ENCODE data around the gene ILF2.
"Not testable (repeated sequence)": the region's sequence is repeated elsewhere in the genome, so short reads cannot be mapped to it uniquely, and the experiment has no call there.

ILF2 gene

GRCh38 chr1:153678519-153679336, 7.9 kb upstream of the ILF2 start, which contains the start of gene NPR1:
TSS of gene NPR1 (plus strand) at chr1:153678688. CDS start at chr1:153679109, 421 bp downstream.
- peak; percentile 23 to 36 for DNase-seq

- DNase-seq = peak; percentile 50 to 64
Measured at GRCh38 chr1:153677718-153678518, 7.1 kb upstream of the ILF2 start.

GRCh38 chr1:153673511-153673910, 2.7 kb upstream of the ILF2 start:
- no peak for DNase-seq

DNA sequence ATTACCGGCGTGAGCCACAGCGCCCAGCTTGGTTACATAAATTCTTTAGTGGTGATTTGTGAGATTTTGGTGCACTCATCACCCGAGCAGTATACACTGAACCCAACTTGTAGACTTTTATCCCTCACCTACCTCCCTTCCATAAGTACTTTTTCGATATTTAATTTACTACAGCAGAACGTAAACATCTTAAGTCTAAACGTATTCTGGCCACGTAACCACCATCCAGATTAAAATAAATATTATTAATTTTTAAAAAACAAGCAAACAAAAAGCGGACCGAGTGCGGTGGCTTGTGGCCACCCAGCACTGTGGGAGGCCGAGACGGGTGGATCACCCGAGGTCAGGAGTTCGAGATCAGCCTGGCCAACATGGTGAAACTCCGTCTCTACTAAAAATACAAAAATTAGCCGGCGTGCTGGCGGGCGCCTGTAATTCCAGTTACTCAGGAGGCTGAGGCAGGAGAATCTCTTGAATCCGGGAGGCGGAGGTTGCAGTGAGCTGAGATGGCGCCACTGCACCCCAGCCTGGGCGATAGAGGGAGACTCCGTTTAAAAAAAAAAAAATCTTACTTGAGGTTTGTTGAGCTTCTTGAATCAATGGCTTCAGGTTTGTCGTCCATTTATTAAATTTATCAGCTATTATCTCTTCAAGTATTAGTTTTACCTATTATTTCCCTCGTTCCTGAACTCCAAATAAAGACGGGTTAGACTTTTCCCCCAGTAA, 998 bp upstream of the ILF2 start:
- peak; percentile 53 to 65 for DNase-seq

GRCh38 chr1:153670257-153670858, 435 bp downstream of the ILF2 start:
- no peak for DNase-seq

- no peak for DNase-seq
Measured at GRCh38 chr1:153669606-153670005, 1.2 kb downstream of the ILF2 start.

DNA sequence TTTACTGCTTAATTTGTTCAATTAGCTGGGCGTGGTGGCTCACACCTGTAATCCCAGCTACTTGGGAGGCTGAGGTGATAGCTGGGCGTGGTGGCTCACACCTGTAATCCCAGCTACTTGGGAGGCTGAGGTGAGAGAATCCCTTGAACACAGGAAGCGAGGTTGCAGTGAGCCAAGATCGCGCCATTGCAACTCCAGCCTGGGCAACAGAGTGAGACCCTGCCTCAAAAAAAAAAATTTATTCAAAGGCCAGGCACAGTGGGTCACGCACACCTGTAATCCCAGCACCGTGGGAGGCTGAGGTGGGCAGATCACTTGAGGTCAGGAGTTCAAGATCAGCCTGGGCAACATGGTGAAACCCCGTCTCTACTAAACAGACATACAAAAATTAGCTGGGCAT, 2.1 kb downstream of the ILF2 start:
- not testable (repeated sequence) for DNase-seq

- no peak for DNase-seq
Measured at GRCh38 chr1:153667439-153667838, 3.4 kb downstream of the ILF2 start.

- DNase-seq = no peak
Measured at GRCh38 chr1:153663211-153663610, 7.6 kb downstream of the ILF2 start.

DNA sequence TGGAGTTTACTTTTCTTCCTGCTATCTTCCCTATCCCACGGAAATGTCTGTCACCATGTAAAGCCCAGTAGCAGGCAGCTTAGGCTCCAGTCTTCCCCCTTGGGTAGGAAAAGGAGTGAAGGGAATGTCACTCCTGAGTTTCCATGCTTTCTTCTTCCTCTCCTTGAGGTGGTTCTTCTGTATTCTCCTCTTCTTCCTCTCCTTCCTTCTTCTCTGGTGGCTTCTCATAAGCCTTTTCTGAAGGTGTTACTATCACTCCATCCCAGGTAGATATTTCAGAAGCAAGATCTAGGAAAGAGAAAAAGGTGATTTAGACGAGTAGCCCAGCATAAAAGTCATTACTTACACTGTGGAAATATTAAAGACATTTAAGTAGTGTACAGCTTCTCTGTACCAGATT, 8.5 kb downstream of the ILF2 start:
- peak in 1 of 2 experiments; percentile 19 for DNase-seq

DNA sequence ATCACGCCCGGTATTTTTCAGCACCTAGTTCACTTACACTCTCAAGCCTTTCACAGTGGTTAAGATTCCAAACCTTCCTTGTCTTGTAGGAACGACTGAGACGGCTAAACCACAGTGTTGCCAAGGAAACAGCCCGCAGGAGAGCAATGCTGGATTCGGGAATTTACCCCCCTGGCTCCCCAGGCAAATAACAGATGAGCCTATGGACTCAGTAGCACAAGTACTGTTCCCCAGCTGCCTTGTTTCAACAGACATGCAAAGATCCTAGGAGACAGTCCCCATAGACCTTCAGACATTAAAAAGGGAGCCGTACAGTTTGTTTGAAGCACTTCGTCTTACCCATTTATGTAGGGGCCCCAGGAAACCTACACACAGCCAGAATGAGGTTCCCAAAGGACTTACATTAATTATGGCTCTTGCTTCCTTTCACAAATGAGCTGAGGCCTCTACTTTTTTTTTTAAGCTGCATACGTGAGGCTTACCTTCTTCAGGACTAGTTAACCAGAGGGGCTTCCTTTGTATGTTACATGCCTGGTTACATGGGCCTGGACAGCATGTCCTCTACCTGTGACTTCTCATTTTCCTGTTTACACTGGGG, 9.6 kb downstream of the ILF2 start:
- DNase-seq = no peak

DNA sequence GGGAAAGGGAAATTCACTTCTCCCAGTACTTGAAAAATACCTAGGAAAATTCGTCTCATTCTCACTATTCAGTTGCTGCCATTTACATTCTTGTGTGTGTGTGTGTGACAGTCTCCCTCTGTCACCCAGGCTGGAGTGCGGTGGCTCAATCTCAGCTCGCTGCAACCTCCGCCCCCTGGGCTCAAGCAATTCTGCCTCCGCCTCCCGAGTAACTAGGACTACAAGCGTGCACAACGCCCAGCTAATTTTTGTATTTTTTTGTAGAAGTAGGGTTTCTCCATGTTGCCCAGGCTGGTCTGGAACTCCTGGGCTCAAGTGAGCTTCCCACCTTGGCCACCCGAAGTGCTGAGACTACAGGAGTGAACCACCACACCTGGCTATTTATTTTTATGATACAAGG, 11.1 kb downstream of the ILF2 start:
- DNase-seq = no peak

GRCh38 chr1:153659175-153659534, 11.6 kb downstream of the ILF2 start:
- DNase-seq = no peak

DNA sequence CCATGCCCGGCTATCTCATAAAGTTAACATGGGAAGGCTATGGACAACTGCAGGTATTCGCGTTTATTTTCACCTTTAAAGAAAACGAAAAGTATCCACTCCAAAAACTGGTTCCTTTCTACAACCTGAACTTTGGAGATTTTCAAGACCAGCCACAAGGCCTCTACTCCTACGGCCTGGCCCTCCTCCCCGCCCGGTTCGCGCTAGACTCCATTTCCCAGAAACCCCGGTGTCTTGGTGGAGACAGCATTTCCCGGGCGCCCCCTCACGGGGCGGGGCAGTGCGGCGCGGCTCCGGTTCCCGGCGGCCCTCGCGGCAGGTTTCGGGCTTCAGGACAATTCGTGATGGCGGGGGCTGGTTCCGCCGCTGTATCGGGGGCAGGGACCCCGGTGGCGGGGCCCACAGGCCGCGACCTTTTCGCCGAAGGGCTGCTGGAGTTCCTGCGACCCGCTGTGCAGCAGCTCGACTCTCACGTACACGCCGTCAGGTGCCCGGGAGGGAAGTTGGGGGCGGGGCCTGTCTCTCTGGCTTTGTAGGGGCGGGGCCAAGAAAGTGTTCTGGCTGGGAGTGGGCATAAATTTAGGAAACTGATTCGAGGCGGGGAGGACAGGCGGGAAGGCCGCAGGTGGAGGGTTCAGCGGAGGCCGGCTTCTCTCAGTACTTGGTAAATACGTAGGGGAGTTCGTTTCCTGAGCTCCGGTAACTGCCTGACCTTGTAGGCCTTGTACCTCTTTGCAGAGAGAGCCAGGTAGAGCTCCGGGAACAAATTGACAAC, 12.2 kb downstream of the ILF2 start, which contains the start of gene SNAPIN:
SNAPIN (plus strand) TSS at position 304 of the 775 bp plus-strand sequence; CDS start at position 345, 41 bp downstream.
- peak; percentile 91 to 95 for DNase-seq

DNA sequence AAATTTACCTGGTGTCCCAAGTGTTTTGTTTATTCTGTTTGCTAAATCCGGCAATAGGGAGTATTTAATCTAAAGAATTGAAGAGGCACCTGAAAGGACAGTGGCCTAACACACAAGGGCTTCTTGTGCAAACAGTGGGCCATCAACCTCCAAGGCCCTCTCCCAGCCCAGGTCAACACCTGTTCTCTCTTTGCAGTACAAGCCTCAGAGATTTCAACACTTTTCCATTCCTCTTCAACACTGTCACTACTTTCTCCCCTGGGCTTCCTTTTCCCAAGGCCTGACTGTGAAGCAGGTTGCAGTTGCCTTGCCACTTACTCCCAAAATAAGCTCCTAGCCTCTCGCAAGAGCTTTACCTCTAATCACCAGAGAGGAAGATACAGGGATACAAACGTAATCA, 15.5 kb downstream of the ILF2 start:
- no peak for DNase-seq

GRCh38 chr1:153652805-153653500, 17.8 kb downstream of the ILF2 start:
- no peak for DNase-seq

- DNase-seq = no peak
Measured at GRCh38 chr1:153651771-153652170, 19.0 kb downstream of the ILF2 start.

DNA sequence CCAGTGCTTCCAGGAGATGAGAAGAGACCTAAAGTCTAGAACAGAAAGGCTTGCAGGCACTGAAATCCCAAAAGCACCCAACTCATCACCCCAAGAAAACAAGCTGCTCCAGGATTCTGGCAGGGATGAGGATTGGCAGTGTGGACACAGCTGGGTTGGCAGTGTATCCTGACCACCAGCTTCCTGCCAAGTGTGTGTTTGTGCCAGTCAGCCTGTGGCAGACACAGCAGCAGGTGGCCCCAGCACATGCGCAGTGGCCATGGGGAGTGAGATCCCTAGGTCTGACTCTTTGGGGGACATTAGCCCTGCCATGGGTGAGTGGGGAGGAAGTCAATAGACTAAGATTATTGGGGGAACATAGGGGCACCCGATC, 20.9 kb downstream of the ILF2 start:
- peak; percentile 87 to 97 for DNase-seq

DNA sequence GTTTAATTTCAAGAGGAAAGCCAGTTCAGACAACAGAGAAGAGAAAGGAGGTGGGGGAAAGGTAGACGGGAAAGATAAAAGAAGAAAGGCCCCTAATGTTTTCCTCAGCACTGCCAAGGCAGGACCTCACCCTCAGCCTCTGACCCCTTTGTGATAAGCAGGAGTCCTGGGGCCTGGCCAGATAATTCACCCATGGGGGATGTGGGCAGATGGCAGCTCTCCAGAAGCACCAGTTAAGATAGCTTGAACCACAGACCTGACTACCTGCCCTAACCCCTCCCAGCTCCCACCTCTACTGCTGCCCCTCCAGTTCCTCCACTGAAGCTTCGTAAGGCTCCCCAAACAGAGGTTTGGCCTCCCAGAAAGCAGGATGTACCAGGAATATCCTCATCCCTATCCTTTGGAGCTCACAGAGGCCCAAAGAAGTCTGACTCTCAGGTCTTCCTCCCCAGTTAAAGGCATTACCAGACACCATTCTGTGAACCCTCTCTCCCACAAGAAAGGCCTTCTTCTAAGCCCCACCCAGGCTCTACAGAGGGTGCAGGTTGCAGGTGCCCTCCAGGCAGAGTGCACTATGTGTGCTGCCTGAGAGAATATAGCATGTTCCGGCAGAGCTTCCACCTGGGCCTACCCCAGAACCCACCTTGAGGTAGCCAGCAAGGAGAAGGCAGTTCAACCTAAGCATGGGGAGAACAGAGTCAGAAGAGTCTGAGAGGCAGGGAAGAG, 21.5 kb downstream of the ILF2 start:
- no peak for DNase-seq

DNA sequence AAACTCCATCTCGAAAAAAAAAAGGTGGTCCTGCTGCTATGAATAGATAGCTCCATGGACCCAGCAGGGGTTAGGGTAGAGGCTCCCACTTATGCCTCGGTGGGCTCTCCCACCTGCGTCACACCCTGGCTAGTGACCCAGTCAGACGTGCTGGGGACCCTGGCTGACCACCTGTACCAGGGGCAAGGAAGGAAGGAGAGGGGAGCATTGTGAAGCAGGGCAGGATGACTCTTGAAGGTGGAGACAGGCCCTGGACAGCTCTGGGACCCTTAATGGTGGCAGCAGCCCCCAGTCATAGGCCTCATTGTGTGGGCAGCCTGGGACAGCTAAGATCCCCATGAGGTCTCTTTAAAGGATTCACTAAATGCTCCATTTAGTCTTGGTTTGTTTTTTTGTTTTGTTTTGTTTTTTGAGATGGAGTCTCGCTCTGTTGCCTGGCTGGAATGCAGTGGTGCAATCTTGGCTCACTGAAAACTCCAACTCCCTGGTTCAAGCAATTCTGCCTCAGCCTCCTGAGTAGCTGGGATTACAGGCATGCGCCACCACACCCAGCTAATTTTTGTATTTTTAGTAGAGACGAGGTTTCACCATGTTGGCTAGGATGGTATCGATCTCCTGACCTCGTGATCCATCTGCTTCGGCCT, 22.7 kb downstream of the ILF2 start:
- no peak for DNase-seq

All from NCI-H2081 (cell line).